H9 (cell line): ENCODE results near the gene C20orf204. TPM values are rescaled to one million over a fixed set of nuclear protein-coding genes. Genes with fewer than 3 reads are reported as not detected.

Experiments
- DNase-seq: peaks from one replicate; pipeline ENCODE4 v3.0.0-alpha.2; 2017
- H2AFZ ChIP-seq: one replicate; pipeline ENCODE4 v1.6.1; 2013; ENCODE audit warnings: mild to moderate bottlenecking, low read length, control low read depth, moderate library complexity
- H2AK5ac ChIP-seq: 2 replicates; pipeline ENCODE4 v1.6.1; 2013; ENCODE audit warnings: low read length, control low read depth, mixed read lengths; ENCODE audit not compliant: insufficient read length
- H2BK120ac ChIP-seq: one replicate; pipeline ENCODE4 v1.6.1; 2013; ENCODE audit warnings: low read depth, mild to moderate bottlenecking, low read length, control low read depth, inconsistent platforms; ENCODE audit not compliant: poor library complexity, severe bottlenecking
- H2BK12ac ChIP-seq: 2 replicates; pipeline ENCODE4 v1.6.1; 2013; ENCODE audit warnings: low read length, control low read depth, mixed read lengths, low read depth; ENCODE audit not compliant: insufficient read length
- H2BK15ac ChIP-seq: 2 replicates; pipeline ENCODE4 v1.6.1; 2013; ENCODE audit warnings: low read depth, low read length, control low read depth
- H2BK20ac ChIP-seq: one replicate; pipeline ENCODE4 v1.6.1; 2013; ENCODE audit warnings: low read depth, mild to moderate bottlenecking, low read length, control low read depth, inconsistent platforms; ENCODE audit not compliant: poor library complexity, severe bottlenecking
- H2BK5ac ChIP-seq: 2 replicates; pipeline ENCODE4 v1.6.1; 2013; ENCODE audit warnings: low read length, control low read depth, mixed read lengths; ENCODE audit not compliant: insufficient read length
- H3K14ac ChIP-seq: 2 replicates; pipeline ENCODE4 v1.6.1; 2013; ENCODE audit warnings: low read length, control low read depth; ENCODE audit not compliant: insufficient read depth
- H3K18ac ChIP-seq: 2 replicates; pipeline ENCODE4 v1.6.1; 2013; ENCODE audit warnings: low read depth, mild to moderate bottlenecking, mixed read lengths, low read length, control low read depth; ENCODE audit not compliant: insufficient read length
- H3K23ac ChIP-seq: 2 replicates; pipeline ENCODE4 v1.6.1; 2013; ENCODE audit warnings: low read length, control low read depth, mixed read lengths, low read depth; ENCODE audit not compliant: insufficient read length
- H3K23me2 ChIP-seq: 2 replicates; pipeline ENCODE4 v1.6.1; 2013; ENCODE audit warnings: low read depth, mild to moderate bottlenecking, mixed read lengths, low read length, control low read depth; ENCODE audit not compliant: insufficient read length, poor library complexity, severe bottlenecking
- H3K27ac ChIP-seq: 2 replicates; pipeline ENCODE4 v1.5.1; 2013; ENCODE audit warnings: low read length, control low read depth, mixed read lengths, low read depth; ENCODE audit not compliant: insufficient read length
- H3K27me3 ChIP-seq: 2 replicates; pipeline ENCODE4 v1.6.1; 2013; ENCODE audit warnings: low read length, control low read depth, inconsistent platforms; ENCODE audit not compliant: insufficient read depth
- H3K4ac ChIP-seq: 2 replicates; pipeline ENCODE4 v1.6.1; 2013; ENCODE audit warnings: low read depth, mild to moderate bottlenecking, control low read depth, inconsistent platforms, low read length, moderate library complexity
- H3K4me1 ChIP-seq: 2 replicates; pipeline ENCODE4 v1.6.1; 2013; ENCODE audit warnings: low read length, control low read depth, inconsistent platforms; ENCODE audit not compliant: insufficient read depth
- H3K4me2 ChIP-seq: 2 replicates; pipeline ENCODE4 v1.6.1; 2013; ENCODE audit warnings: low read length, control low read depth, mixed read lengths; ENCODE audit not compliant: insufficient read length, insufficient read depth
- H3K56ac ChIP-seq: 2 replicates; pipeline ENCODE4 v1.6.1; 2013; ENCODE audit warnings: low read depth, mild to moderate bottlenecking, mixed read lengths, low read length, control low read depth; ENCODE audit not compliant: insufficient read length
- H3K79me1 ChIP-seq: 2 replicates; pipeline ENCODE4 v1.6.1; 2013; ENCODE audit warnings: low read depth, mild to moderate bottlenecking, moderate library complexity, low read length, control low read depth, inconsistent platforms; ENCODE audit not compliant: insufficient read depth, poor library complexity, severe bottlenecking
- H3K79me2 ChIP-seq: 2 replicates; pipeline ENCODE4 v1.6.1; 2013; ENCODE audit warnings: low read length, control low read depth, inconsistent platforms; ENCODE audit not compliant: insufficient read depth
- H3K9ac ChIP-seq: 2 replicates; pipeline ENCODE4 v1.6.1; 2013; ENCODE audit warnings: low read length, control low read depth, mixed read lengths; ENCODE audit not compliant: insufficient read length; ENCODE audit errors: extremely low read depth
- H3K9me3 ChIP-seq: one replicate; pipeline ENCODE4 v1.6.1; 2013; ENCODE audit warnings: low read depth, low read length, inconsistent platforms; ENCODE audit not compliant: control insufficient read depth
- H3T11ph ChIP-seq: one replicate; pipeline ENCODE4 v1.6.1; 2013; ENCODE audit warnings: mild to moderate bottlenecking, low read length, control low read depth, inconsistent platforms
- H4K20me1 ChIP-seq: one replicate; pipeline ENCODE4 v1.6.1; 2013; ENCODE audit not compliant: control insufficient read depth, insufficient read length, insufficient read depth
- H4K5ac ChIP-seq: 2 replicates; pipeline ENCODE4 v1.6.1; 2013; ENCODE audit warnings: low read depth, mild to moderate bottlenecking, mixed read lengths, low read length, control low read depth; ENCODE audit not compliant: insufficient read length
- H4K8ac ChIP-seq: replicated peaks from 2 replicates; pipeline ENCODE4 v1.6.1; 2013; ENCODE audit warnings: low read length, control low read depth, mixed read lengths, low read depth; ENCODE audit not compliant: insufficient read length
- H4K91ac ChIP-seq: 2 replicates; pipeline ENCODE4 v1.6.1; 2013; ENCODE audit warnings: low read depth, mild to moderate bottlenecking, moderate library complexity, mixed read lengths, low read length, control low read depth; ENCODE audit not compliant: insufficient read length
- H3K27ac Mint-ChIP-seq, 3 experiments: 2 replicates in 2 of 3; 3 replicates in 1 of 3; pipeline ENCODE4 v1.8.0; 2020 to 2021; ENCODE audit warnings: mixed read lengths in 3 of 3, mild to moderate bottlenecking in 1 of 3, moderate library complexity in 1 of 3
- H3K27me3 Mint-ChIP-seq: 2 replicates; pipeline ENCODE4 v1.8.0; 2021; ENCODE audit warnings: low read depth, mild to moderate bottlenecking, moderate library complexity, mixed read lengths
- H3K36me3 Mint-ChIP-seq, 3 experiments: 2 replicates in 2 of 3; 3 replicates in 1 of 3; pipeline ENCODE4 v1.8.0; 2020 to 2021; ENCODE audit warnings: low read depth in 3 of 3, mixed read lengths in 3 of 3; ENCODE audit not compliant: insufficient read depth in 1 of 3
- H3K4me1 Mint-ChIP-seq, 2 experiments: 2 replicates each; pipeline ENCODE4 v1.8.0; 2020; ENCODE audit warnings: mixed read lengths in 2 of 2
- H3K4me3 Mint-ChIP-seq, 2 experiments: 2 replicates in 1 of 2; 3 replicates in 1 of 2; pipeline ENCODE4 v1.8.0; 2020 to 2021; ENCODE audit warnings: mild to moderate bottlenecking in 2 of 2, mixed read lengths in 2 of 2, moderate library complexity in 1 of 2
- H3K9me3 Mint-ChIP-seq, 2 experiments: 2 replicates in 1 of 2; 3 replicates in 1 of 2; pipeline ENCODE4 v1.8.0; 2020; ENCODE audit warnings: mild to moderate bottlenecking in 2 of 2, mixed read lengths in 2 of 2, moderate library complexity in 1 of 2
- WGBS: extraction: QIAGEN DNeasy Blood & Tissue Kit; methylation state at CpG from one replicate; pipeline ENCODE4 v1.1.7; 2013; ENCODE audit warnings: missing lambda C conversion rate, low lambda C conversion rate, mixed read lengths; ENCODE audit not compliant: insufficient read length; ENCODE audit errors: extremely low coverage; 5-methylcytosine and 5-hydroxymethylcytosine counted together
- total RNA-seq: library from RNA; stranded (reverse); gene quantifications from 2 replicates; pipeline ENCODE4 v1.2.1, GENCODE V29; 2021
- TF ChIP-seq, protein P1 (sequence below): fragments of 200-600 bp; sonication (generic); conservative IDR thresholded peaks from 3 replicates; pipeline ENCODE4 v1.8.0; 2021; ENCODE audit warnings: antibody characterized with exemption, mild to moderate bottlenecking

Gene C20orf204
- total RNA-seq, 1 experiment from 2014 or later: 2.2 TPM

DNA sequence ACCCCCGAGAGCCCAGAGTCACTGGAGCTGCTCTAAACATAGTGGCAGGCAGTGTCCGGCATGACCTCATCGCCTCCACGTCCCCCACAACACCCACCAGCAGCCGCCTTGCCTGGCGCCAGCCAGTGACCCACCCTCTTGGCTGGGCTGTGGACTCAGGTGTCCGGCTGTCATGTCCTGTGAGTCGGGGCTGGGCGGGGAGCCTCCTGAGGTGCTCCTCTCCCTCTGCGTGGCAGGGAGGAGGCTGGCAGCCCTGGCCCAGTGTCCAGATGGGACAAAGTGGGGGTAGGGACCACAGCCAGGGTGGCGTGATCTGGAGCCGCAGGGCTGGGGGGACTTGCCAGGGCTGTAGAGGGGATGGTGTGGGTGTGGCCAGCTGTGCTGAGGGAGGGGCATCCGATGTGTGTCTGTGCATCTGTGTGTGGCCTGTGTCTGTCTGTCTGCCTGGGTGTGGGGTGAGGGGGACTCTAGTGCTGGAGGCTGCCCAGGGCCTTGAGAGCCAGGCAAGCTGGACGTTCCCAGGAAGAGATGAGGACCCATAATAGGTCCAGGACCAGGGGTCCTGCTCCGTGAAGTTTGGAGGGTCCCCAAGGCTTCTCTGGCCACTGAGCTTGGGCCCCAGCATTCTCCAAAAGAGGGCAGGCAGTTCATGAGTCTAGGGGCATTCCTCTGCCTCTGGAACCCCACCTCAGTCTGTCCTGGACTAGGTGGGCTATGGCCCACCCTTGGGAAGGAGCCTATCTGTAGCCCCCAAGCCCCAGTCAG lies 15.8 kb downstream of the C20orf204 start:
- Histone ChIP-seq H2BK12ac (no peak overlapping the region), H3K79me1 (no peaks in the 10 kb centered on the region), H3K23me2 (no peaks in the 10 kb centered on the region), H3K4ac (no peak overlapping the region), H4K91ac (no peak overlapping the region), H3K9ac (no peak overlapping the region), H4K8ac (no peak overlapping the region), H4K5ac (no peak overlapping the region), H3K27me3 (peaks cover 18% of the 10 kb centered on the region; the same call in 1 of the 2 replicates), H3K14ac (no peak overlapping the region), H2AFZ (no peak overlapping the region), H2BK120ac (no peak overlapping the region), H3K9me3 (no peaks in the 10 kb centered on the region), H3K23ac (no peak overlapping the region), H2BK20ac (no peak overlapping the region), H2AK5ac (no peak overlapping the region), H2BK5ac (no peak overlapping the region), H3K27ac (no peak overlapping the region), H3K4me1 (no peaks in the 10 kb centered on the region), H4K20me1 (no peaks in the 10 kb centered on the region), H3K18ac (no peak overlapping the region), H3T11ph (no peak overlapping the region), H3K56ac (no peak overlapping the region), H3K79me2 (no peaks in the 10 kb centered on the region), H3K4me2 (no peak overlapping the region), H2BK15ac (no peak overlapping the region)
- no CpG with 5 or more reads among the region's 15 CpGs for WGBS
- Mint-ChIP-seq H3K27ac (no peak overlapping the region), H3K36me3 (peaks cover 0 to under 1% (median 0%) of the 10 kb centered on the region in 3 experiments; a peak in 2 of 7 replicates), H3K9me3 (0 out of 5 replicates have a peak, but pooled peaks cover 0 to 2% of the 10 kb centered on the region in 2 experiments), H3K27me3 (peaks cover 51% of the 10 kb centered on the region), H3K4me3 (no peak overlapping the region), H3K4me1 (peaks cover 13 to 18% of the 10 kb centered on the region in 2 experiments)
- no peak for DNase-seq
- TF ChIP-seq, protein P1, sequence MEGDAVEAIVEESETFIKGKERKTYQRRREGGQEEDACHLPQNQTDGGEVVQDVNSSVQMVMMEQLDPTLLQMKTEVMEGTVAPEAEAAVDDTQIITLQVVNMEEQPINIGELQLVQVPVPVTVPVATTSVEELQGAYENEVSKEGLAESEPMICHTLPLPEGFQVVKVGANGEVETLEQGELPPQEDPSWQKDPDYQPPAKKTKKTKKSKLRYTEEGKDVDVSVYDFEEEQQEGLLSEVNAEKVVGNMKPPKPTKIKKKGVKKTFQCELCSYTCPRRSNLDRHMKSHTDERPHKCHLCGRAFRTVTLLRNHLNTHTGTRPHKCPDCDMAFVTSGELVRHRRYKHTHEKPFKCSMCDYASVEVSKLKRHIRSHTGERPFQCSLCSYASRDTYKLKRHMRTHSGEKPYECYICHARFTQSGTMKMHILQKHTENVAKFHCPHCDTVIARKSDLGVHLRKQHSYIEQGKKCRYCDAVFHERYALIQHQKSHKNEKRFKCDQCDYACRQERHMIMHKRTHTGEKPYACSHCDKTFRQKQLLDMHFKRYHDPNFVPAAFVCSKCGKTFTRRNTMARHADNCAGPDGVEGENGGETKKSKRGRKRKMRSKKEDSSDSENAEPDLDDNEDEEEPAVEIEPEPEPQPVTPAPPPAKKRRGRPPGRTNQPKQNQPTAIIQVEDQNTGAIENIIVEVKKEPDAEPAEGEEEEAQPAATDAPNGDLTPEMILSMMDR: no peak
